Upper lobe of right lung (tissue), 1 donor: ENCODE data around the gene AK9. TPM values are rescaled to one million over a fixed set of nuclear protein-coding genes. Genes with fewer than 3 reads are reported as not detected.

Source experiments
- ATAC-seq: fragments of 200-7000 bp; cut with Tn5 transposase; one replicate; pipeline ENCODE4 v1.9.1; 2020; ENCODE audit warnings: mild to moderate bottlenecking, moderate library complexity
- DNase-seq: peaks from one replicate; pipeline ENCODE4 v3.0.0-alpha.2; 2020
- H3K27ac ChIP-seq: fragments of 200-600 bp; one replicate; pipeline ENCODE4 v1.8.0; 2022
- H3K27me3 ChIP-seq: fragments of 200-600 bp; one replicate; pipeline ENCODE4 v1.8.0; 2022; ENCODE audit warnings: mild to moderate bottlenecking
- H3K36me3 ChIP-seq: fragments of 200-600 bp; one replicate; pipeline ENCODE4 v1.8.0; 2022
- H3K4me1 ChIP-seq: fragments of 200-600 bp; one replicate; pipeline ENCODE4 v1.8.0; 2022
- H3K4me3 ChIP-seq: fragments of 200-600 bp; one replicate; pipeline ENCODE4 v1.8.0; 2022; ENCODE audit warnings: mild to moderate bottlenecking
- H3K9me3 ChIP-seq: fragments of 200-600 bp; one replicate; pipeline ENCODE4 v1.8.0; 2022
- CTCF ChIP-seq: fragments of 200-600 bp; IDR thresholded peaks from one replicate; pipeline ENCODE4 v1.8.0; 2022; ENCODE audit warnings: antibody characterized with exemption
- intact Hi-C: fragments of 100-400 bp; cut with DNase I; formaldehyde crosslinking; loops from one replicate; pipeline ENCODE4 v1.11.0; 2022
- total RNA-seq: library from RNA; stranded (reverse); fragmentation: NEBNext Ultra II Directional; extraction: Animal tissue kit (Norgen Biotek cat#: 25700); gene quantifications from one replicate; pipeline ENCODE4 v1.2.1, GENCODE V29; 2021
- donor health status: DM: no; HTN: yes; CAD: no; lungs with severe emphysema.

The AK9 gene
- total RNA-seq, 1 donor from 2014 or later, result 8.8 TPM

- DNase-seq (no peak), ATAC-seq (no peak)
- intact Hi-C loops, result no loop called here
- H3K36me3 ChIP-seq, result peaks cover 30% of the 10 kb centered on the region
- no peaks in the 10 kb centered on the region for H3K9me3 ChIP-seq
- H3K4me1 ChIP-seq, result peaks cover 19% of the 10 kb centered on the region
- no peak overlapping the region for H3K4me3 ChIP-seq
- no peak for TF ChIP-seq CTCF
- no peak overlapping the region for H3K27ac ChIP-seq
- no peaks in the 10 kb centered on the region for H3K27me3 ChIP-seq
These were observed 240.2 kb downstream of the AK9 start for GRCh38 chr6:109450801-109451200.

GRCh38 chr6:109449795-109450673, 241.0 kb downstream of the AK9 start:
- intact Hi-C loops, result no loop called here
- no peak overlapping the region for H3K4me3 ChIP-seq
- no peaks in the 10 kb centered on the region for H3K9me3 ChIP-seq
- TF ChIP-seq CTCF, result no peak
- H3K27ac ChIP-seq, result no peak overlapping the region
- H3K27me3 ChIP-seq, result no peaks in the 10 kb centered on the region
- DNase-seq, result no peak
- ATAC-seq, result no peak
- peaks cover 38% of the 10 kb centered on the region for H3K36me3 ChIP-seq
- H3K4me1 ChIP-seq, result peaks cover 19% of the 10 kb centered on the region

GRCh38 chr6:109449064-109449794, 241.8 kb downstream of the AK9 start:
- H3K9me3 ChIP-seq, result no peaks in the 10 kb centered on the region
- intact Hi-C loops, result no loop called here
- H3K4me3 ChIP-seq, result no peak overlapping the region
- H3K4me1 ChIP-seq, result peaks cover 13% of the 10 kb centered on the region
- ATAC-seq (no peak), DNase-seq (no peak)
- TF ChIP-seq CTCF, result no peak
- no peaks in the 10 kb centered on the region for H3K27me3 ChIP-seq
- no peak overlapping the region for H3K27ac ChIP-seq
- peaks cover 46% of the 10 kb centered on the region for H3K36me3 ChIP-seq

- no peaks in the 10 kb centered on the region for H3K27me3 ChIP-seq
- peaks cover 7% of the 10 kb centered on the region for H3K4me1 ChIP-seq
- no peak overlapping the region for H3K27ac ChIP-seq
- intact Hi-C loops, result no loop called here
- no peak for TF ChIP-seq CTCF
- H3K4me3 ChIP-seq, result no peak overlapping the region
- peaks cover 52% of the 10 kb centered on the region for H3K36me3 ChIP-seq
- DNase-seq, result no peak
- ATAC-seq, result no peak
- H3K9me3 ChIP-seq, result no peaks in the 10 kb centered on the region
These were observed 242.4 kb downstream of the AK9 start for GRCh38 chr6:109448615-109449014.

GRCh38 chr6:109447878-109448555, 243.0 kb downstream of the AK9 start:
- DNase-seq (no peak), ATAC-seq (peak; percentile 11)
- Histone ChIP-seq H3K4me3 (no peak overlapping the region), H3K4me1 (peaks cover under 1% of the 10 kb centered on the region), H3K36me3 (peaks cover 48% of the 10 kb centered on the region), H3K9me3 (no peaks in the 10 kb centered on the region), H3K27me3 (no peaks in the 10 kb centered on the region), H3K27ac (no peak overlapping the region)
- TF ChIP-seq CTCF, result no peak
- intact Hi-C loops, result no loop called here
